Neural progenitor cell (in vitro differentiated cells): Measurements from ENCODE around the gene TTLL12. TPM values are rescaled to one million over a fixed set of nuclear protein-coding genes. Genes with fewer than 3 reads are reported as not detected.

Experiments used
- DNase-seq: peaks from one replicate; pipeline ENCODE4 v3.0.0-alpha.2; 2016; ENCODE audit warnings: low spot score
- H2AFZ ChIP-seq: fragments of 200-600 bp; sonication (generic); replicated peaks from 2 replicates; pipeline ENCODE4 v1.6.1; 2016; ENCODE audit warnings: antibody characterized with exemption
- H3F3A ChIP-seq: fragments of 200-600 bp; sonication (generic); 2 replicates; pipeline ENCODE4 v1.6.1; 2016; ENCODE audit warnings: antibody characterized with exemption, low read depth
- H3K27ac ChIP-seq: fragments of 200-600 bp; sonication (generic); 2 replicates; pipeline ENCODE4 v1.5.1; 2016; ENCODE audit warnings: mild to moderate bottlenecking
- H3K27me3 ChIP-seq: fragments of 200-600 bp; sonication (generic); 2 replicates; pipeline ENCODE4 v1.6.1; 2016; ENCODE audit warnings: mild to moderate bottlenecking, moderate library complexity
- H3K36me3 ChIP-seq: fragments of 200-600 bp; sonication (generic); 2 replicates; pipeline ENCODE4 v1.5.1; 2016
- H3K4me1 ChIP-seq: fragments of 200-600 bp; sonication (generic); 2 replicates; pipeline ENCODE4 v1.6.1; 2016; ENCODE audit warnings: mixed run types
- H3K4me2 ChIP-seq: fragments of 200-600 bp; sonication (generic); 2 replicates; pipeline ENCODE4 v1.6.1; 2016
- H3K4me3 ChIP-seq: fragments of 200-600 bp; sonication (generic); 2 replicates; pipeline ENCODE4 v1.5.1; 2016
- H3K79me2 ChIP-seq: fragments of 200-600 bp; sonication (generic); 2 replicates; pipeline ENCODE4 v1.6.1; 2016; ENCODE audit warnings: low read depth
- H3K9ac ChIP-seq: fragments of 200-600 bp; sonication (generic); 2 replicates; pipeline ENCODE4 v1.6.1; 2016
- H3K9me3 ChIP-seq: fragments of 200-600 bp; sonication (generic); 2 replicates; pipeline ENCODE4 v1.5.1; 2016; ENCODE audit warnings: low read depth
- H4K20me1 ChIP-seq: fragments of 200-600 bp; sonication (generic); 2 replicates; pipeline ENCODE4 v1.6.1; 2016; ENCODE audit warnings: low read depth
- H3K27ac Mint-ChIP-seq: 3 replicates; pipeline ENCODE4 v1.8.0; 2021; ENCODE audit warnings: mixed read lengths
- H3K27me3 Mint-ChIP-seq: 2 replicates; pipeline ENCODE4 v1.8.0; 2022; ENCODE audit warnings: low read depth, mild to moderate bottlenecking, inconsistent platforms, moderate library complexity, mixed read lengths; ENCODE audit not compliant: insufficient read depth
- H3K36me3 Mint-ChIP-seq: 3 replicates; pipeline ENCODE4 v1.8.0; 2021; ENCODE audit warnings: mixed read lengths
- H3K4me1 Mint-ChIP-seq: 3 replicates; pipeline ENCODE4 v1.8.0; 2021; ENCODE audit warnings: mixed read lengths
- H3K4me3 Mint-ChIP-seq: 3 replicates; pipeline ENCODE4 v1.8.0; 2021; ENCODE audit warnings: mild to moderate bottlenecking, moderate library complexity, mixed read lengths
- H3K9me3 Mint-ChIP-seq: 3 replicates; pipeline ENCODE4 v1.8.0; 2020; ENCODE audit warnings: mixed read lengths
- EZH2 ChIP-seq: fragments of 200-600 bp; sonication (generic); IDR thresholded peaks from 2 replicates; pipeline ENCODE4 v1.6.1; 2017; ENCODE audit warnings: antibody characterized with exemption, mild to moderate bottlenecking, moderate library complexity
- EZH2phosphoT487 ChIP-seq: fragments of 200-600 bp; sonication (generic); IDR thresholded peaks from 2 replicates; pipeline ENCODE4 v1.6.1; 2017; ENCODE audit warnings: antibody characterized with exemption
- total RNA-seq: library from RNA; depleted of rRNA; stranded (reverse); fragments of >200 nt; gene quantifications from 2 replicates; pipeline ENCODE4 v1.2.3, GENCODE V29; 2015; ENCODE audit warnings: low replicate concordance
- TF ChIP-seq, protein P1 (sequence below): fragments of 200-600 bp; sonication (generic); IDR thresholded peaks from 2 replicates; pipeline ENCODE4 v1.5.1; 2017; ENCODE audit warnings: antibody characterized with exemption, mild to moderate bottlenecking

The TTLL12 gene
- total RNA-seq, 1 donor from 2014 or later, result 27.8 TPM

DNA sequence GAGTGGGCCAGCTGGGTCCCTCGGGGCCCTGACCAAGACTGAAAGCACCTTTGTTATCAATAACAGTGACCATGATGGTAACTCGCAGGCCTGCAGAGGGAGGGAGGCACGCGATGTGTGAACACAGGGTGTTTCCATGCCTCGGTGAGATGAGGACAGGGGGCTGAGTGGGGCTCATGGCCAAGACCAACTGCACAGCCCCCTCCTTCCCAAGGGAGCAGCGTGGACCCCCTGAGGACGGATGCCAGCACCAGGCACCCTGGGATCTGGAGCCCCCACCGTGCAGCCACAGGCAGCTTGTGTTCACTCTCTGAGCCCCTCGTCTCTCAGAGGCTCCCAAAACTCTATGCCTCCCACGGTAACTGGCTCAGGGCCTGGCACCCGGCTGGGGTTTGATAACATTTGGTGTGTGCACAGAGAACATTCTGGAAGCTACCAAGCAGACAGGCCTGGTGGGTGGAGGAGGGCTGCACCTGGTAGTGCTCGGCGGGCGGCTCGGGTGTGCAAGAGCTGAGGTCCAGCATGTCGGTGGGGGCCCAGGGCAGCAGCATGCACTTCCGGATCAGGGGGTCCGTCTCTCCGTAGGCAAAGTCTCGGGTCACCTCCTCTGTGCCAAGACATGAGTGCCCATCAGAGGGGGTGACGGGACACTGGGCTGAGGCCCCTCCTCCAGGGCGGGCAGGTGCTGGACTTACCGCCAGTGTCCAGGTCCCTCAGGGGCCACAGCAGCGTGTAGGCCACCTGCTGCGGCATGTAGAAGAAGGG lies 7.6 kb downstream of the TTLL12 start:
- Mint-ChIP-seq H3K27me3 (no peaks in the 10 kb centered on the region), H3K4me1 (peaks cover 8% of the 10 kb centered on the region), H3K27ac (no peak overlapping the region), H3K4me3 (no peak overlapping the region), H3K36me3 (peaks cover 13% of the 10 kb centered on the region), H3K9me3 (no peaks in the 10 kb centered on the region)
- Histone ChIP-seq H3K27me3 (no peaks in the 10 kb centered on the region), H3K79me2 (peaks cover 9% of the 10 kb centered on the region), H3K27ac (no peak overlapping the region), H3K36me3 (no peaks in the 10 kb centered on the region), H3F3A (no peaks in the 10 kb centered on the region), H4K20me1 (peaks cover 20% of the 10 kb centered on the region), H2AFZ (no peak overlapping the region), H3K9me3 (no peaks in the 10 kb centered on the region), H3K4me3 (no peak overlapping the region), H3K9ac (no peak overlapping the region), H3K4me1 (no peaks in the 10 kb centered on the region), H3K4me2 (no peak overlapping the region)
- TF ChIP-seq EZH2phosphoT487, result no peak
- TF ChIP-seq, protein P1, sequence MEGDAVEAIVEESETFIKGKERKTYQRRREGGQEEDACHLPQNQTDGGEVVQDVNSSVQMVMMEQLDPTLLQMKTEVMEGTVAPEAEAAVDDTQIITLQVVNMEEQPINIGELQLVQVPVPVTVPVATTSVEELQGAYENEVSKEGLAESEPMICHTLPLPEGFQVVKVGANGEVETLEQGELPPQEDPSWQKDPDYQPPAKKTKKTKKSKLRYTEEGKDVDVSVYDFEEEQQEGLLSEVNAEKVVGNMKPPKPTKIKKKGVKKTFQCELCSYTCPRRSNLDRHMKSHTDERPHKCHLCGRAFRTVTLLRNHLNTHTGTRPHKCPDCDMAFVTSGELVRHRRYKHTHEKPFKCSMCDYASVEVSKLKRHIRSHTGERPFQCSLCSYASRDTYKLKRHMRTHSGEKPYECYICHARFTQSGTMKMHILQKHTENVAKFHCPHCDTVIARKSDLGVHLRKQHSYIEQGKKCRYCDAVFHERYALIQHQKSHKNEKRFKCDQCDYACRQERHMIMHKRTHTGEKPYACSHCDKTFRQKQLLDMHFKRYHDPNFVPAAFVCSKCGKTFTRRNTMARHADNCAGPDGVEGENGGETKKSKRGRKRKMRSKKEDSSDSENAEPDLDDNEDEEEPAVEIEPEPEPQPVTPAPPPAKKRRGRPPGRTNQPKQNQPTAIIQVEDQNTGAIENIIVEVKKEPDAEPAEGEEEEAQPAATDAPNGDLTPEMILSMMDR, result no peak
- no peak for TF ChIP-seq EZH2
- no peak for DNase-seq

DNA sequence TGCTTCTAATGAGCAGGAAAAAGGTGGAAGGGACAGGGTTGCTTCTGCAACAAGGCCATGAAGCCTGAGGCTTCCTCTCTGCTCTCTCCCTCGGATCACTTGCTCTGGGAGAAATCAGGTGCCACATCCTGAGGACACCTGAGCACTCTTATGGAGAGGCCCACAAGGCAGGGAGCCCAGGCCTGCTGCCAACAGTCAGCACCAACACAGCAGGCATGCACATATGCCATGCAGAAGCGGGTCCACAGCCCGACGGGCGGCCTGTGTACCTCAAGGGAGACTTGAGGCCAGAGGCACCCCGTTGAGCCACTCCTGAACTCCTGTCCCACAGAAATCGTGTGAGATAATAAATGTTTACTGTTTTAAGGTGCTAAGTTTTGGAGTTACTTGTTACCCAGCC lies 9.5 kb downstream of the TTLL12 start:
- no peak overlapping the region for H3K27ac ChIP-seq
- Mint-ChIP-seq H3K4me1 (peaks cover 2% of the 10 kb centered on the region), H3K27ac (no peak overlapping the region), H3K27me3 (no peaks in the 10 kb centered on the region), H3K36me3 (peaks cover 17% of the 10 kb centered on the region), H3K4me3 (no peak overlapping the region), H3K9me3 (no peaks in the 10 kb centered on the region)
- H4K20me1 ChIP-seq, result peaks cover 1% of the 10 kb centered on the region
- no peaks in the 10 kb centered on the region for H3K27me3 ChIP-seq
- no peaks in the 10 kb centered on the region for H3K36me3 ChIP-seq
- H3K4me3 ChIP-seq, result no peak overlapping the region
- TF ChIP-seq, protein P1, result no peak
- TF ChIP-seq EZH2phosphoT487, result no peak
- no peaks in the 10 kb centered on the region for H3K4me1 ChIP-seq
- no peak overlapping the region for H2AFZ ChIP-seq
- H3K79me2 ChIP-seq, result no peaks in the 10 kb centered on the region
- H3F3A ChIP-seq, result no peaks in the 10 kb centered on the region
- H3K9me3 ChIP-seq, result no peaks in the 10 kb centered on the region
- DNase-seq, result no peak
- H3K9ac ChIP-seq, result no peak overlapping the region
- H3K4me2 ChIP-seq, result no peak overlapping the region

DNA sequence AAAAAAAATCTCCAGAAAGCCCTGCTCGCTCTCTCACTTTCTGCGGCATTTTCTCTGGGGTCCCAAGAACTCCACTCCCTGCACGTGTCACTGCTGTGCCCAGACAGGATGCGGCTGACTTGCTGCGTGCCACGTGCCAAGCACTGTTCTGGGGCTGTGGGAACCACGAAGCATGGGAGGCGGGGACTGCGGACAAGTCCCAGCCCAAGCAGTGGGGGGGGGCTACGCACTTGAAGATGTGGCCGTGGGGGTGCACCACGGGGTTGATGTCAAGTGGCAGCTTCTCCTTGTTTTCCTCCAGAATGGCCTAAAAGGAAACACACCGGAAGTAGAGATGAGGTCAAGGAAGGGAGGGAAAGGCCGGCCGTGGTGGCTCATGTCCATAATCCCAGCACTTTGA lies 10.8 kb downstream of the TTLL12 start:
- Histone ChIP-seq H4K20me1 (no peaks in the 10 kb centered on the region), H3K36me3 (no peaks in the 10 kb centered on the region), H3K9me3 (no peaks in the 10 kb centered on the region), H3K4me1 (no peaks in the 10 kb centered on the region), H3F3A (no peaks in the 10 kb centered on the region), H3K27ac (no peak overlapping the region), H3K27me3 (no peaks in the 10 kb centered on the region), H3K4me2 (no peak overlapping the region), H3K79me2 (no peaks in the 10 kb centered on the region), H2AFZ (no peak overlapping the region), H3K9ac (no peak overlapping the region), H3K4me3 (no peak overlapping the region)
- TF ChIP-seq EZH2phosphoT487, result no peak
- no peaks in the 10 kb centered on the region for H3K27me3 Mint-ChIP-seq
- no peak for DNase-seq
- H3K9me3 Mint-ChIP-seq, result no peaks in the 10 kb centered on the region
- H3K27ac Mint-ChIP-seq, result no peak overlapping the region
- no peak overlapping the region for H3K4me3 Mint-ChIP-seq
- H3K4me1 Mint-ChIP-seq, result no peaks in the 10 kb centered on the region
- H3K36me3 Mint-ChIP-seq, result peaks cover 16% of the 10 kb centered on the region

DNA sequence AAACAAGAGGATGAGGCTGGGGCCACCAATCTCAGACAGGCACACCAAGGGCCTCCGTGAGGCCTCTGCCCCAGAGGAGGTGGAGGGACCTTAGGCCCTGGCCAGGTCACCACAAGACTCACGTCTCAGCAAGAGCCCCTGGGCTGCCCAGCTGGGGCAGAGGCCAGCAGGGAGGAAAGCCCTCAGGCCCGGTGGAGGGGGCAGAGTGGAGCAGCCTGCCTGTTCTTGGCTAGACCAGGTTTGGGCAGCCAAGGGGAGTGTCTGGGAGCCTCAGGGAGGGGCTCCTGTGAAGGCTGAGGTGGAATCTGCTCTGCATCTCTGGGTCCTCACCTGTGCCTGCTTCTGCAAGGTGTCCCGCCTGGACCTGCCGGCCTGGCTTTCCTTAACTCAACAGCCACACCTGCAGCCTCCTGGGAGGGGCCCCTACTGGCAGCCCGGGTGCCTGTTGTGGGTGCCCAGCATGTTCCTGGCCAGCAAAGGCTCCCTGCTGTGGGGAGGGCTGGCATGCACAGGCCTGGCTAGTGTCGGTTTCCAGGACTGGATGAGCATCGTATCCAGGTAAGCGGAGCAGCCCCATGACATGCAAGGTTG lies 11.9 kb downstream of the TTLL12 start:
- H3K4me1 ChIP-seq, result no peaks in the 10 kb centered on the region
- no peak for DNase-seq
- H3K9me3 Mint-ChIP-seq, result no peaks in the 10 kb centered on the region
- no peak overlapping the region for H3K4me3 ChIP-seq
- no peaks in the 10 kb centered on the region for H3K36me3 ChIP-seq
- H3K9me3 ChIP-seq, result no peaks in the 10 kb centered on the region
- no peaks in the 10 kb centered on the region for H3K27me3 ChIP-seq
- no peak overlapping the region for H3K27ac Mint-ChIP-seq
- H2AFZ ChIP-seq, result no peak overlapping the region
- no peak overlapping the region for H3K4me3 Mint-ChIP-seq
- no peaks in the 10 kb centered on the region for H4K20me1 ChIP-seq
- no peaks in the 10 kb centered on the region for H3K27me3 Mint-ChIP-seq
- H3K79me2 ChIP-seq, result no peaks in the 10 kb centered on the region
- no peak overlapping the region for H3K4me2 ChIP-seq
- no peaks in the 10 kb centered on the region for H3K4me1 Mint-ChIP-seq
- H3F3A ChIP-seq, result no peaks in the 10 kb centered on the region
- no peak overlapping the region for H3K9ac ChIP-seq
- H3K27ac ChIP-seq, result no peak overlapping the region
- H3K36me3 Mint-ChIP-seq, result peaks cover 17% of the 10 kb centered on the region
- TF ChIP-seq EZH2phosphoT487, result no peak
- TF ChIP-seq EZH2, result no peak
- TF ChIP-seq, protein P1, result no peak
